Adipose tissue (tissue), 3 donors: ENCODE results near the gene ERBB3. TPM values are rescaled to one million over a fixed set of nuclear protein-coding genes. Genes with fewer than 3 reads are reported as not detected.
"Not testable (repeated sequence)": the region's sequence is repeated elsewhere in the genome, so short reads cannot be mapped to it uniquely, and the experiment has no call there.

Source experiments
- H3K27ac ChIP-seq: one replicate; pipeline ENCODE4 v1.5.1; 2013; ENCODE audit warnings: low read depth, low read length
- WGBS, 3 donors: extraction: QIAGEN DNeasy Blood & Tissue Kit; methylation state at CpG; one replicate each; pipeline ENCODE4 v1.1.7; 2013; 5-methylcytosine and 5-hydroxymethylcytosine counted together
- polyA plus RNA-seq, 3 donors: library from polyadenylated mRNA; stranded (reverse); fragments of 200-250 nt; gene quantifications; one replicate each; pipeline ENCODE4 v1.2.3, GENCODE V29; 2013
- donor health status: healthy with polysubstance abuse.
- donor health status: Bipolar disorder and iron deficiency.
- donor health status: healthy.

The ERBB3 gene
- 10 to 100 TPM in 1 of 3 donors, 1 to 10 TPM in 2; 2.0 to 28.8 (median 4.5) TPM for polyA plus RNA-seq

- 1 to 2% (median 1%) methylated on average over 50 to 59 of the region's 59 CpGs for WGBS, 3 donors
- no peak within 1 kb of the TSS for H3K27ac ChIP-seq
Measured at GRCh38 chr12:56079723-56080555, at the start of gene ERBB3. Gene ERBB3 (plus strand): TSS chr12:56080165. CDS start chr12:56080301, 136 bp downstream.

- WGBS, 3 donors = 50 to 84% (median 76%) methylated on average over 1 of the region's 1 CpG
- H3K27ac ChIP-seq = no peak overlapping the region
Measured at GRCh38 chr12:56031987-56032386, 48.0 kb upstream of the ERBB3 start.

GRCh38 chr12:56034586-56035332 is 45.2 kb upstream of the ERBB3 start:
- H3K27ac ChIP-seq = no peak overlapping the region
- 82 to 86% (median 84%) methylated on average over 21 of the region's 21 CpGs for WGBS, 3 donors

- WGBS, 3 donors = 43 to 73% (median 45%) methylated on average over 2 of the region's 2 CpGs
- no peak overlapping the region for H3K27ac ChIP-seq
Measured at GRCh38 chr12:56037161-56037560, 42.8 kb upstream of the ERBB3 start.

- WGBS, 3 donors = 43 to 66% (median 62%) methylated on average over 2 of the region's 2 CpGs
Measured at GRCh38 chr12:56038022-56038655, 41.8 kb upstream of the ERBB3 start.

GRCh38 chr12:56040151-56040550 is 39.8 kb upstream of the ERBB3 start:
- H3K27ac ChIP-seq = no peak overlapping the region
- 92 to 100% (median 100%) methylated on average over 1 of the region's 1 CpG for WGBS, 3 donors

More at GRCh38 chr12:56038022-56038655, 41.8 kb upstream of the ERBB3 start:
- no peak overlapping the region for H3K27ac ChIP-seq

- WGBS, 3 donors = 22 to 68% (median 65%) methylated on average over 14 of the region's 14 CpGs
- no peak overlapping the region for H3K27ac ChIP-seq
Measured at GRCh38 chr12:56040963-56041551, 38.9 kb upstream of the ERBB3 start.

GRCh38 chr12:56041552-56042429 is 38.2 kb upstream of the ERBB3 start, which contains the start of gene RPS26:
Gene RPS26 (plus strand): TSS chr12:56041918. CDS start chr12:56042167, 249 bp downstream.
- WGBS, 3 donors = 0% methylated on average over 48 to 50 of the region's 50 CpGs
- peak within 1 kb of the TSS; percentile 73 for H3K27ac ChIP-seq

GRCh38 chr12:56042430-56042813 is 37.5 kb upstream of the ERBB3 start:
- peak overlapping the region; percentile 73 for H3K27ac ChIP-seq
- WGBS, 3 donors = 1 to 3% (median 1%) methylated on average over 17 to 18 of the region's 20 CpGs

GRCh38 chr12:56042843-56043242 is 37.1 kb upstream of the ERBB3 start:
- no peak overlapping the region for H3K27ac ChIP-seq
- WGBS, 3 donors = 12 to 40% (median 35%) methylated on average over 9 of the region's 9 CpGs

- WGBS, 3 donors = 78 to 85% (median 84%) methylated on average over 9 of the region's 9 CpGs
- no peak overlapping the region for H3K27ac ChIP-seq
Measured at GRCh38 chr12:56046027-56046780, 33.8 kb upstream of the ERBB3 start.

- 81 to 93% (median 89%) methylated on average over 6 of the region's 6 CpGs for WGBS, 3 donors
- no peak overlapping the region for H3K27ac ChIP-seq
Measured at GRCh38 chr12:56053407-56053893, 26.5 kb upstream of the ERBB3 start.

- WGBS, 3 donors = 92 to 94% (median 93%) methylated on average over 8 of the region's 8 CpGs
- H3K27ac ChIP-seq = not testable (repeated sequence)
Measured at GRCh38 chr12:56059964-56060363, 20.0 kb upstream of the ERBB3 start.

- no peak overlapping the region for H3K27ac ChIP-seq
- WGBS, 3 donors = 71 to 76% (median 74%) methylated on average over 5 of the region's 5 CpGs
Measured at GRCh38 chr12:56061982-56062381, 18.0 kb upstream of the ERBB3 start.

- no peak overlapping the region for H3K27ac ChIP-seq
Measured at GRCh38 chr12:56062996-56063395, 17.0 kb upstream of the ERBB3 start.

- 74 to 91% (median 76%) methylated on average over 4 of the region's 4 CpGs for WGBS, 3 donors
- no peak overlapping the region for H3K27ac ChIP-seq
Measured at GRCh38 chr12:56071648-56072047, 8.3 kb upstream of the ERBB3 start.

- WGBS, 3 donors = 84 to 94% (median 88%) methylated on average over 5 of the region's 5 CpGs
Measured at GRCh38 chr12:56074396-56074795, 5.6 kb upstream of the ERBB3 start.

More at GRCh38 chr12:56074396-56074795, 5.6 kb upstream of the ERBB3 start:
- no peak overlapping the region for H3K27ac ChIP-seq
